Astrocyte of the spinal cord (primary cell): ENCODE data around the gene DHRS7B.

Source experiments
- DNase-seq: peaks from one replicate; pipeline ENCODE4 v3.0.0; 2011; ENCODE audit warnings: low read depth, low spot score
- H3K4me3 ChIP-seq: 2 replicates; pipeline ENCODE4 v1.5.1; 2011; ENCODE audit warnings: low read depth, mild to moderate bottlenecking, low read length, moderate library complexity
- in situ Hi-C: cut with HindIII; loops from 2 replicates; pipeline ENCODE4 v1.10.0; 2017; ENCODE audit warnings: low sequenced_read_pairs
- TF ChIP-seq, protein P1 (sequence below): IDR thresholded peaks from 2 replicates; pipeline ENCODE4 v1.5.1; 2012; ENCODE audit warnings: low read depth, mild to moderate bottlenecking, low read length, inconsistent platforms

DHRS7B gene

GRCh38 chr17:21200590-21201297 lies 74.0 kb downstream of the DHRS7B start:
- no peak overlapping the region for H3K4me3 ChIP-seq
- DNase-seq, result no peak
- in situ Hi-C loops, result no loop called here
- TF ChIP-seq, protein P1, sequence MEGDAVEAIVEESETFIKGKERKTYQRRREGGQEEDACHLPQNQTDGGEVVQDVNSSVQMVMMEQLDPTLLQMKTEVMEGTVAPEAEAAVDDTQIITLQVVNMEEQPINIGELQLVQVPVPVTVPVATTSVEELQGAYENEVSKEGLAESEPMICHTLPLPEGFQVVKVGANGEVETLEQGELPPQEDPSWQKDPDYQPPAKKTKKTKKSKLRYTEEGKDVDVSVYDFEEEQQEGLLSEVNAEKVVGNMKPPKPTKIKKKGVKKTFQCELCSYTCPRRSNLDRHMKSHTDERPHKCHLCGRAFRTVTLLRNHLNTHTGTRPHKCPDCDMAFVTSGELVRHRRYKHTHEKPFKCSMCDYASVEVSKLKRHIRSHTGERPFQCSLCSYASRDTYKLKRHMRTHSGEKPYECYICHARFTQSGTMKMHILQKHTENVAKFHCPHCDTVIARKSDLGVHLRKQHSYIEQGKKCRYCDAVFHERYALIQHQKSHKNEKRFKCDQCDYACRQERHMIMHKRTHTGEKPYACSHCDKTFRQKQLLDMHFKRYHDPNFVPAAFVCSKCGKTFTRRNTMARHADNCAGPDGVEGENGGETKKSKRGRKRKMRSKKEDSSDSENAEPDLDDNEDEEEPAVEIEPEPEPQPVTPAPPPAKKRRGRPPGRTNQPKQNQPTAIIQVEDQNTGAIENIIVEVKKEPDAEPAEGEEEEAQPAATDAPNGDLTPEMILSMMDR, result no peak

GRCh38 chr17:21201298-21201595 lies 74.5 kb downstream of the DHRS7B start:
- H3K4me3 ChIP-seq, result no peak overlapping the region
- in situ Hi-C loops, result no loop called here
- DNase-seq, result no peak
- TF ChIP-seq, protein P1, result no peak

DNA sequence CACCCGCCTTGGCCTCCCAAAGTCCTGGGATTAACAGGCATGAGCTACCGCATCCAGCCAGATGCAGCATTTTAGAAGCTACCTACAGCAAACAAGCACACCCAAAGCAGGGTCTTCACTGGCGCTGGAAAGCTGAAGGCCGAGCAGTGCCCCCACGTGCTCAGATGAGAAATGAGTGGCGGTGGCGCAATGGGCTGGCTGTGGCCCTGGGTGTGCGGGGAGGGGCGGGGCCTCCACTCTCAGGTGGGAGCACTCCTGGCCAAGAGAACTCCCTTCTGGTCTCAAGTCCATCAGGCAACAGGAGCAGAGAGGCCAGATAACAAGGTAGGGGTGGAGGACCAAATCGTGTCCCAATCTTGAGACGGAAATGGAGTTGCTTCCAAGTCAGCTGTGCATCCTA lies 75.1 kb downstream of the DHRS7B start:
- DNase-seq, result no peak
- TF ChIP-seq, protein P1, result no peak
- no peak overlapping the region for H3K4me3 ChIP-seq
- in situ Hi-C loops, result no loop called here

- DNase-seq, result no peak
- TF ChIP-seq, protein P1, result no peak
- no peak overlapping the region for H3K4me3 ChIP-seq
- in situ Hi-C loops, result no loop called here
Measured at GRCh38 chr17:21202512-21202911, 75.7 kb downstream of the DHRS7B start.

- no peak for DNase-seq
- TF ChIP-seq, protein P1, result no peak
- H3K4me3 ChIP-seq, result no peak overlapping the region
- in situ Hi-C loops, result no loop called here
Measured at GRCh38 chr17:21204935-21205334, 78.2 kb downstream of the DHRS7B start.

- TF ChIP-seq, protein P1, result no peak
- in situ Hi-C loops, result no loop called here
- H3K4me3 ChIP-seq, result no peak overlapping the region
- DNase-seq, result no peak
Measured at GRCh38 chr17:21208352-21208751, 81.6 kb downstream of the DHRS7B start.
